GM12878 (cell line): ENCODE results near the gene TIAM1. TPM values are rescaled to one million over a fixed set of nuclear protein-coding genes. Genes with fewer than 3 reads are reported as not detected.

Experiments used
- ATAC-seq: fragments of 200-7000 bp; cut with Tn5 transposase; 3 replicates; pipeline ENCODE4 v1.9.1; 2020; ENCODE audit warnings: mild to moderate bottlenecking, moderate library complexity
- BruUV-seq: library from RNA; stranded (reverse); fragments of 400-500 nt; replicated peaks from 2 replicates; lab custom pipeline; 2021; lab: Mats Ljungman, UMichigan
- CTCF ChIA-PET: fragments of 300-600 bp; sonication (Branson Sonifier 250); formaldehyde crosslinking; extraction: SDS; loops from one replicate; lab custom pipeline; 2021; ENCODE audit warnings: inconsistent platforms; lab: Yijun Ruan, JAX
- POLR2A ChIA-PET: fragments of 350-600 bp; formaldehyde crosslinking; extraction: SDS; loops from one replicate; lab custom pipeline; 2021; ENCODE audit warnings: inconsistent platforms; lab: Charles Lee
- RAD21 ChIA-PET: fragments of 300-600 bp; sonication (Branson Sonifier 250); formaldehyde crosslinking; loops from one replicate; lab custom pipeline; 2023; ENCODE audit warnings: antibody characterized with exemption; ENCODE audit not compliant: unreplicated experiment; lab: Charles Lee
- SMC1A ChIA-PET: fragments of 300-600 bp; sonication (Branson Sonifier 250); formaldehyde crosslinking; loops from one replicate; lab custom pipeline; 2023; ENCODE audit not compliant: unreplicated experiment, uncharacterized antibody; lab: Charles Lee
- DNase-seq: peaks from one replicate; pipeline ENCODE4 v3.0.0-alpha.2; 2011; ENCODE audit warnings: low read depth, low spot score
- FAIRE-seq: peaks from 3 replicates; lab custom pipeline; 2011; peaks lifted over from hg19 to GRCh38; lab: Jason Lieb, UNC
- H2AFZ ChIP-seq: 2 replicates; pipeline ENCODE4 v1.6.0; 2011; ENCODE audit warnings: low read depth, low read length, control low read depth; ENCODE audit not compliant: control insufficient read depth
- H3K27ac ChIP-seq: 2 replicates; pipeline ENCODE4 v1.5.1; 2011; ENCODE audit warnings: control low read depth; ENCODE audit not compliant: control insufficient read depth, insufficient read depth
- H3K27me3 ChIP-seq, 2 experiments: replicated peaks in 1 of 2; 2 replicates each; pipeline versions ENCODE4 v1.6.0 to v1.6.1; 2011; ENCODE audit warnings: low read length in 1 of 2; ENCODE audit not compliant: control insufficient read depth in 2 of 2, insufficient read depth in 2 of 2
- H3K36me3 ChIP-seq, 2 experiments: 2 replicates each; pipeline ENCODE4 v1.5.1; 2011; ENCODE audit warnings: low read length in 1 of 2; ENCODE audit not compliant: control insufficient read depth in 2 of 2, insufficient read depth in 2 of 2
- H3K4me1 ChIP-seq: 2 replicates; pipeline ENCODE4 v1.6.1; 2011; ENCODE audit warnings: mild to moderate bottlenecking, low read length, moderate library complexity, mixed read lengths; ENCODE audit not compliant: control insufficient read depth, insufficient read depth
- H3K4me2 ChIP-seq: 2 replicates; pipeline ENCODE4 v1.6.0; 2011; ENCODE audit warnings: control low read depth; ENCODE audit not compliant: control insufficient read depth, insufficient read depth
- H3K4me3 ChIP-seq: fragments of 200-600 bp; sonication (generic); 2 replicates; pipeline ENCODE4 v1.5.1; 2016
- H3K79me2 ChIP-seq: 2 replicates; pipeline ENCODE4 v1.6.0; 2011; ENCODE audit warnings: low read length; ENCODE audit not compliant: control insufficient read depth, insufficient read depth
- H3K9ac ChIP-seq: 2 replicates; pipeline ENCODE4 v1.8.0; 2011; ENCODE audit warnings: low read length, control low read depth, mixed read lengths; ENCODE audit not compliant: control insufficient read depth, insufficient read depth
- H3K9me3 ChIP-seq: replicated peaks from 3 replicates; pipeline ENCODE4 v1.5.1; 2011; ENCODE audit warnings: mild to moderate bottlenecking, low read length; ENCODE audit not compliant: control insufficient read depth, insufficient read depth
- H4K20me1 ChIP-seq: 2 replicates; pipeline ENCODE4 v1.6.0; 2011; ENCODE audit not compliant: control insufficient read depth, insufficient read depth
- CREB1 ChIP-seq: IDR thresholded peaks from 2 replicates; pipeline ENCODE4 v1.6.1; 2012; ENCODE audit warnings: low read depth, mild to moderate bottlenecking, inconsistent platforms
- ETV6 ChIP-seq, 2 experiments: fragments of 450-650 bp in 1 of 2; IDR thresholded peaks in 1 of 2; conservative IDR thresholded peaks in 1 of 2; 2 replicates each; pipeline ENCODE4 v1.6.1; 2014; ENCODE audit warnings: antibody characterized with exemption in 1 of 2, borderline replicate concordance in 1 of 2, low read depth in 1 of 2, mild to moderate bottlenecking in 1 of 2, moderate library complexity in 1 of 2
- HSF1 ChIP-seq: fragments of 150-350 bp; IDR thresholded peaks from 2 replicates; pipeline ENCODE4 v1.6.1; 2014; ENCODE audit warnings: mild to moderate bottlenecking, low read depth, low read length
- MEF2B ChIP-seq: fragments of 450-650 bp; IDR thresholded peaks from 2 replicates; pipeline ENCODE4 v1.6.1; 2018; ENCODE audit warnings: mild to moderate bottlenecking, moderate library complexity; ENCODE audit not compliant: partially characterized antibody, poor library complexity, severe bottlenecking
- POLR2AphosphoS2 ChIP-seq: IDR thresholded peaks from 2 replicates; pipeline ENCODE4 v1.6.1; 2011; ENCODE audit warnings: low read depth, mild to moderate bottlenecking, low read length, improper control_type of control experiment, moderate library complexity
- SPI1 ChIP-seq: IDR thresholded peaks from 2 replicates; pipeline ENCODE4 v1.6.1; 2011; ENCODE audit warnings: low read depth, mild to moderate bottlenecking, low read length, moderate library complexity, borderline replicate concordance; ENCODE audit not compliant: insufficient read depth
- WRNIP1 ChIP-seq: IDR thresholded peaks from 2 replicates; pipeline ENCODE4 v1.6.1; 2011; ENCODE audit warnings: low read depth, low read length, improper control_type of control experiment, borderline replicate concordance
- WGBS: methylation state at CpG from one replicate; pipeline ENCODE4 v1.1.6; 2016; ENCODE audit warnings: low lambda C conversion rate; ENCODE audit not compliant: insufficient replicate concordance, insufficient coverage; ENCODE audit errors: missing lambda C conversion rate; 5-methylcytosine and 5-hydroxymethylcytosine counted together
- in situ Hi-C: fragments of 300-500 bp; cut with MboI; formaldehyde crosslinking; loops from 9 replicates; pipeline ENCODE4 v1.14.3; 2018; ENCODE audit warnings: mixed read lengths
- intact Hi-C: fragments of 100-400 bp; cut with micrococcal nuclease; formaldehyde crosslinking; loops from one replicate; pipeline ENCODE4 v1.14.2; 2022; ENCODE audit not compliant: unreplicated experiment
- polyA plus RNA-seq, 11 experiments: library from polyadenylated mRNA; depleted of rRNA in 4 of 11; unstranded in 6 of 11; stranded (reverse) in 5 of 11; fragments of >200 nt; fragmentation: Nextera tagmentation in 4 of 11; fragmentation: Illumina TruSeq in 1 of 11; extraction: Ambion mirVana in 4 of 11; extraction: Trizol in 1 of 11; gene quantifications; 1 replicate in 1 of 11; 2 replicates in 10 of 11; pipeline versions ENCODE4 v1.2.1 to v1.2.3, GENCODE V29; 2011 to 2016; ENCODE audit warnings: inconsistent platforms in 2 of 11, missing spikeins in 2 of 11, low read depth in 1 of 11
- total RNA-seq, 4 experiments: library from RNA; depleted of rRNA in 3 of 4; stranded (reverse); fragments of >200 nt in 3 of 4; fragmentation: Illumina TruSeq in 1 of 4; extraction: Trizol in 1 of 4; gene quantifications; 2 replicates each; pipeline versions ENCODE4 v1.2.1 to v1.2.3, GENCODE V29; 2013 to 2021

Gene TIAM1
- total and polyA plus RNA-seq, 10 of the 15 experiments (the other 5 are each of a cell fraction or from before 2014, with no cell fraction given) = 0.31 to 35.9 (median 0.78) TPM

- Histone ChIP-seq H3K9ac (no peak overlapping the region), H3K27ac (no peak overlapping the region), H3K4me3 (no peak overlapping the region), H3K36me3 (no peaks in the 10 kb centered on the region), H3K9me3 (no peaks in the 10 kb centered on the region; the same call in 2 of the 3 replicates), H4K20me1 (no peaks in the 10 kb centered on the region), H3K4me1 (no peaks in the 10 kb centered on the region), H3K79me2 (no peaks in the 10 kb centered on the region), H2AFZ (no peak overlapping the region), H3K4me2 (no peak overlapping the region), H3K27me3 (no peaks in the 10 kb centered on the region)
- ChIA-PET RAD21 (no interaction called here), CTCF (interaction anchor here (1.2 kb wide), 1 partner anchor 37 kb away, joined by 3 read pairs; no protein-coding TSS in a partner anchor), SMC1A (interaction anchor here (0.6 to 1.6 kb wide), 5 partner anchors 10 to 22 kb away, joined by 3 to 5 read pairs (median 3); no protein-coding TSS in a partner anchor), POLR2A (no interaction called here)
- DNase-seq (no peak), ATAC-seq (no peak), FAIRE-seq (no peak)
- BruUV-seq = no TSS peak
- 33% methylated on average over 6 of the region's 6 CpGs for WGBS
- TF ChIP-seq SPI1 (no peak), POLR2AphosphoS2 (no peak), ETV6 (conservative IDR thresholded peaks at IDR 0.05 in 1 of 2, IDR thresholded peaks at IDR 0.05 in 1 of 2; ENCODE audit: borderline replicate concordance in 1 of 2, low read depth in 1 of 2) (no peak), MEF2B (no peak), HSF1 (no peak), CREB1 (no peak), WRNIP1 (no peak)
- intact Hi-C loops (no loop called here), in situ Hi-C loops (no loop called here)
These were observed 108.2 kb downstream of the TIAM1 start for GRCh38 chr21:31235671-31236450.
